NCI-H446 (cell line): ENCODE data around the gene RBM26.
"Not testable (repeated sequence)": the region's sequence is repeated elsewhere in the genome, so short reads cannot be mapped to it uniquely, and the experiment has no call there.

Experiments used
- DNase-seq, 2 experiments: peaks; one replicate each; lab custom pipeline; 2025; lab: John Stamatoyannopoulos, UW

The RBM26 gene

DNA sequence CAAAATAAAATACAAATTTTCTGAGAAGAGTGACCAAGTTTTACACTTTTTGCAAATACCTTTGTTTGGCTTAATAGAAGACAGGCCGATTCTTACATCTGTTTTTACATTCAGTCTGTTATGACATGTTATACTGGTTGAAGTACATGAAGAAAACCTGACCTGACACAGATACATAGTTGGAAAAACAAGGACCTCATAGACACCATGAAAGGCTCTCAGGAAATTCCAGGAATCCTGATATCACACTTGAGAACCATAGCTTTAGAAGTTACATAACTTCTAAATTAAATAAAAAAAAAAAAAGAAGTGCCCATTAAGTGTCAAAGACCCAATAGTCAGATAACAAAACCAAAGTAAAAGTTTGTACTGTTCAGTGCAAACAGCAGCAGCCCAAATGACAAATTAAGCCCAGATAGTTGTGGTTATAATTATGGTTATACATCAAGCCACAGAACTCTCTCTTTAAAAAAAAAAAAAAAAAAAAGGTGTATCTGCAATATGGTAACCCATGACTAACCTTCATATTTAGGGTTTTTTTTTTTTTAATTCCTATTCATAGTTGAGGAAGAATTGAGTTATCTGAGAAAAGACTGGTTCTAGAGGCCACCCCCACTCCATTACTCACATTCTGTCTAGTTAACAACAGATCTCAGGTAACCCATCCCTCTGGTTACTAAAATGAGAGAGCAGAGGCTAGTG is 19.8 kb downstream of the RBM26 start:
- DNase-seq, result no peak

DNA sequence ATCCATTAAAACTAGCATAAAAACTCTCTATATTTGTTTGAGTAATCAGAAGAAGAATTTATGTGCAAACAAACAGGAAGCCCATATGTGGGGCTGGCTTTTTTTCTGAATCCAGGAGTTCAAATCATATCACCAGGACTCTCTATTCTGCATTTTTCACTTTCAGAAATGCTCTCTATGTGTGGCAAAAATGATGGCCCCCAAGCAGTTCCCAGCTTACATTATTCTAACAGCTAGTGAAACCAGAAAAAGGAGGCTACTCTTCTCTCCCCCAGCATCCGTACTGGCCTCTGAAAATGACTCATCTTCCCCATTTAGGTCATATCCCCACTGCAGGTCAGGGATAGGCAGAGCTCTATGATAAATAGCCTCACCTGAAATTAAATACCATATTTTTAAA is 20.4 kb downstream of the RBM26 start:
- DNase-seq, result no peak

DNA sequence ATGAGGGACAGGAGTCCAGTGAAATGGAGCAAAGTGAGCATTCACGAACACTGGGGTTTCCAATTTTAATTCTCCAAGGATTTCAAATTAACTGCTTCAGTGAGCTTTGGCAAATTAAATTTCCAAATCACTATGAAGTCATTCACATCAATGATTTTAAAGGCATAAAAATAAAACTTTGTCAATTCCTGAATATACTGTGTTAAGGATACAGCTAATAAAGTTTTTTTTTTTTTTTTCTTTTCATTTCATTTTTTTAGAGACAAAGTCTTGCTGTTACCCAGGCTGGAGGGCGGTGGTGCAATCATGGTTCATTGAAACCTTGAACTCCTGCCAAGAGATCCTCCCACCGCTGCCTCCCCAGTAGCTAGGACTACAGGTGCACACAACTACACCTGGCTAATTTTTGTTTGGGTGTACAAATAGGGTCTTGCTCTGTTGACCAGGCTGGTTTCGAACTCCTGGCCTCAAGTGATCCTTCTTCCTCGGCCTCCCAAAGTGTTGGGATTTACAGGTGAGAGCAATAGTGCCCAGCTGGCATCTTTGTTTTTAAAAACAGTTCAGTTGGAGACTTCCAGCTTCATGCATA is 21.9 kb downstream of the RBM26 start:
- DNase-seq, result no peak

DNA sequence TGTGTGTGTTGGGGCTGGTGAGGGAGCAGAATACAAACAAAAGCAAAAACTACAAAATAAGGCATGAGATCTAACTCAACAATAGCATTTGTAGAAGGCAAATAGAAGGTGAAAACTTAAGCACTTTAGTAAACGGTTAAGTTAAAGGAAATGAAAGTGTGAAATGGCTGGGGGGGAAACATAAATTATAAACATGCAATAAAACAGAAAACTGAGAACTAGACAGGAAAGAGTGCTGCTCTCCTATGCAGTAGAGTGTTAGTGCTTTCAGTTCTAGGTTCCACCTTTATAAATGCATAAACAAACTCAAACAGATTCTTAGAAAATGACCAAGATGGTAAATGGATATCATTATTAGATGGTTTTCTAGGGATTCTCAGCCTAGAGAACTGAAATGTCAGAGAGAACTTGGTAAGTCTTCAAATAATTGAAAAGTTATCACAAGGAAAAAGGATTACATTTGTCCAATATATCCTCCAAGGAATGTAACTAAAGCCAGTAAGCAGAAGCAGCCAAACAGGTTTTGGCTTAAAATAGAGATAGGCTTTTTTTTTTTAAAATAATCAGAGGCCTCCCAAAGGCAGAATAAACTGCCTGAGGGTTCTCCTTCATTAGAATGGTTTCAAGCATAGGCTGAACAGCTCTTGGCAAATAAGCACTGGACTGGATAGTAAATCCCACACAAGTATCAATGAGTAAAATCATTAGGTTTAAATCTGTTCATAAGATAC is 23.3 kb downstream of the RBM26 start:
- DNase-seq, result no peak

DNA sequence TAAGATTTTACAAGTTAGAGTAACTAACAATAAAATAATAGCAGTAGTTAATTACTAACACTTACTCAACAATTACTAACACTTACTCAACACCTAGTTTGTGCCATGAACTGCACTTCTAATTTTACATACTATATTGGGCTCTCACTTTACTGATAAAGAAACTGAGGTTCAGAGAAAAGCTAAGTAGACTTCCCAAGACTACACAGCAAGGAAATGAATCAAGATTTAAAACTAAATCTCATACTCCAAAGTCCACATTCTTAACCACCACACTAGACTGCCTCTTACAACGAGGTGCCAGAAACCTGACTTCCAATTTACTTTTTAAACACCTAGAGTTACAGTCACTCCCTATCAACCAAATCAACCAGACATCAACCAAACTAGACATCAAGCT is 25.1 kb downstream of the RBM26 start:
- no peak for DNase-seq

DNA sequence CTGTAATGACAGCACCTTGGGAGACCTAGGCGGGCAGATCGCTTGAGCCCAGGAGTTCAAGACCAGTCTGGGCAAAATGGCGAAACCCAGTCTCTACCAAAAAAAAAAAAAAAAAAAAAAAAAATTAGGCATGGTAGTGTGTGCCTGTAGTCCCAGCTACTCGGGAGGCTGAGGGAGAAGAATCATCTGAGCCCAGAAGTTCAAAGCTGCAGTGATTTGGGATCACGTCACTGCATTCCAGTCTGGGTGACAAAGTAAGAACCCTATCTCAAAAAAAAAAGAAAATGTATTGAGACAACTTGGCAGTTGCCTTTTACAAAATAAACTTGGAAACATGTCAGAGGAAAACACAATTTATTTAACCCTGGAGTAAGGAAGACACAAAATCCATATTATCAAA is 26.8 kb downstream of the RBM26 start:
- DNase-seq, result no peak

DNA sequence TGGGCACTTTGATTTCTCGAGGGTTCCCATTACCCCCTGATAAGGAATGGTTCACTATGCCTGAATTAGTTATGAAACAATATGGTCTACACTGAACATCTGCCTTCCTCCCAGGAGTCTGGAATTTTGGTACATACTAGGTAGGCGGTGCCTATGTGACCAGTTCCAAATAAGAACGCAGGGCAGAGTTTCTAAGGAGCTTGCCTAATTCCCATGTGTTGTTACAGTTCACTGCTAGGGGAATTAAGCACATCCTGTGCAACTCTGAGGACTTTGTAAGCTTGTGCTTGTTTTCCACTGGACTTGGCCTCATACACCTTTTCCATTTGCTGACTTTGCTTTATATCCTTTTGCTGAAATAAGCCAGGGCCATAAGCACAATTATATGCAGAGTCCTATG is 29.2 kb downstream of the RBM26 start:
- DNase-seq, result no peak

DNA sequence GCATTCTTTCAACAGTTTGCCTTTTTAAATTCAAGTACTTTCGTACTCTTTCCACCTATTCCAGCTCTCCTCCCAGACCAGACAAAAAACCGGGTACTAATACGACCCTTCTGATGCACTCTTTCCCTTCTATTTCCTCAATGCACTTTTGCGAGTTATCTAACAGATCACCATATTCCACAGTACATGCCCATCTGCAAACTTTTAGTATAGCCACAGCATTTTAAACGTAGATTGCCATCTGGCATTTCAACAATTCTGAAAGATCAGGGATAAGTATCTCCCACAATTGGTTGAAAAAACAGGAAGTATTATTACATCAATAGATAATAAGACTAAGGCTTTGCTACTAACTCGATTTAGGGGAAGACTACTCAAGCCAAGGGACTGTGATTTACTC is 31.5 kb downstream of the RBM26 start:
- DNase-seq, result no peak

DNA sequence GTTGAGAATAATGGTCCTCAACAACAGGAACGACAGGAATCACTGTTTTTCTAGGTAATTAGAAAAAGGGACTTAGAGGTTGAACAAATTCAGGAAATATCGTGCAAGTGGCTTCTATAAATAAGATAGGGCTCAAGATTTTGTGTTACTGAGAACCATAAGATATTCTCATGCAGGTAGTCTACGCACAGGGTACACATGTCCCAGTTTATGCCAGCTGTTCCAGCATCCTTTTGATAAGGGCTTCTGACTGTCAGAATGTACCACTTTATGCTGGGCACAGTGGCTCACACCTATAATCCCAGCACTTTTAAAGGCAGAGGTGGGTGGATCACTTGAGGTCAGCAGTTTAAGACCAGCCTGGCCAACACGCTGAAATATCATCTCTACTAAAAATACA is 32.1 kb downstream of the RBM26 start:
- no peak for DNase-seq

DNA sequence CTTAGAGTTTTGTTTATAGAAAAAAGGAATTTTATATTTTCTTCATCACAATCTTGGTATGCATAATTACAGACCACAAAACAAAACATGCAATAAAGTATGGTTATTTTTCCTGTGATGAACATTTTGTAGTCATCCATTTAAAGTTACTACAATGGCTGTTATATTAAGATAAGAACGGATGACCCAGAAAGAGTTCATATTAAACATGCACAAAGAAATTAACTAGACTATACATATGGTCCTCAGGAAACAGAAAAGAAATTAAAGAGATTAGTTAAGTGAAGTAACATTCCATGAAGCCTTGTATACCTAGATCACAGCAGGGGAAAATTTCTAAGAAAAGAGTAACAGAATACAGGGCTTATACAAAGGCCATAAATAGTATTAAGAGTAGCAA is 36.8 kb downstream of the RBM26 start:
- no peak for DNase-seq

DNA sequence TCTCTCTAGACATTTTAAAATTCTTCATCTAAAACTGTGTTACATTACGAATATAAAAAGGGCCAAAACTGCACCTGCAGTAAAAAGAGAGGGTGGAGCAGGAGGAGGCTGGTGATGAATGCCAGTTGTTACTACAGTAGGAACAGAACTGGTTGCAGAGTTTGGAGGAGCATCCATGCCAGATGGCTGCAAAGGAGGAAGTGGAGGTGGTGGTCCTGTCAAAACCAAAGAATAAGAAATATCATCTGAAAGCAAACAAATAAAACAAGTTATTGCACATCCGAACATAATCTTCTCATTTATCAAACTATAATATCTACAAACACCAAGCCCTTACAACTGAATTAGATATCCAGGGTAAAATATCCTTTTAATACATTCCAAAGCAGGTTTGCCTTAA is 40.1 kb downstream of the RBM26 start:
- DNase-seq, result no peak

DNA sequence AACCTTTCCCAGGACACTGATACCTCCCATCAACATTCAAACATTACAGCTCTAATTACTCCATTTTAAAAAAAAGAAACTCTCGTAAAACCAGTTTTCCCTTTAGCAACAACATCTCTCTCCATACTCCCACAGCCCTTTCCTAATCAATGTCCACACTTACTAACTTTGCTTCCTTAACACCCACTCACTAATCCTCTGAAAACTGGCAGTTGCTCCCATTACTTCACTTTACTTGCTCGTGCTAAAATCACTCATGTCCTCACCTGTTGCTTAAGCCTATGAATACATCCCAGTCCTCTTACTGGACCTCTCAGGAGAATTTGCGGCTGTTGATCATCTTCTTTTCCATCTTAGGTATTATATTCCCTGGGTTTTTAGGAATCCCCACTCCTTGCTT is 44.8 kb downstream of the RBM26 start:
- DNase-seq, result no peak

DNA sequence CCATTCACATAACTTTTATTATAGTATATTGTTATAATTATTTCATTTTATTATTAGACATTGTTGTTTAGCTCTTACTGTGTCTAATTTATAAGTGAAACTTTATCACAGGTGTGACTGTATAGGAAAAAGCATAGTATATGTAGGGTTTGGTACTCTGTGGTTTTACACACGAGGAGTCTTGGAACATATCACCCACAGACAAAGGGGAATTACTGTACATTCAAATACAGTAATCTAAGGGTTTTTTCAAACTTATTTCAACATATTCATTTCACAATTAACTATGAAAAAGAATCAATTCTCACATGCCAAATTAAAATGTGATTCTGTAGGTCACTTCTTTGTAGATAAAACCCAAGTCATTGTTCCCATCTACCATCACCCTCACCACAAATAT is 46.0 kb downstream of the RBM26 start:
- DNase-seq, result no peak

DNA sequence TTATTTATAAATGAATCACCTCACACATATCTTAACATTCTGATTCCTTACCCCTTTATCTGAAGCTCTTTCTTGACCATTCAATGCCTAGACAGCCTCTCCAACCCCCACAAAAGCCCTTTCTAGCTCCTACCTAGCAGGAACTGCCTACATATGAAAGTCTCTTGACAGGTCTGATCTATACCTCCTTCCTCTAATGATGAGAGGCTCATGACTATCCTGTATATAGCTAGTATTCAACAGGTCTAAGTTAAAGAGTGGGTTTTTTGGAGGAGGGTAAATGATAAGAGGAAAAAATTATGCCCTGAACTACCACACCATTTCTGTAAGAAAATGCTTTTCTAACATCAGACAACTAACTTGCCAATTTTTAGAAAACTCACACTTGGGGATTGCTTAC is 47.0 kb downstream of the RBM26 start:
- DNase-seq, result no peak

DNA sequence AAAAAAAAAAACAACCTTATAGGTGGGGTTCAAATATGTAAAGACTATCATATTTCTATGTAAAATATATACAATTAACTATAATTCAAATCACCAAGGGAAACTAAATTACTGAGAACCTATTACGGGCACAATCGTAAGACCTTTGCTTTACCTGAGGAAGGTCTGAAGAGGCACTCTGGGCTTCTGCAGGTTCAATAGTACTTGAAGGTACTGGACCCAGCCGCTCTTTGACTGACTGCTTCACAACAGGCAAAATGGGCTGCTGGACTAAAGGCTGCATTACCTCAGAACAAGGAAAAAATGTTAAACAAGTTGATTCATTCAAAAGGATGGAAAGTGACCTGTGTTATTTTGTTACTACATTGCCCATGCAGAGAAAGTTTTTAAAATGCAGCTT is 51.8 kb downstream of the RBM26 start:
- no peak for DNase-seq

DNA sequence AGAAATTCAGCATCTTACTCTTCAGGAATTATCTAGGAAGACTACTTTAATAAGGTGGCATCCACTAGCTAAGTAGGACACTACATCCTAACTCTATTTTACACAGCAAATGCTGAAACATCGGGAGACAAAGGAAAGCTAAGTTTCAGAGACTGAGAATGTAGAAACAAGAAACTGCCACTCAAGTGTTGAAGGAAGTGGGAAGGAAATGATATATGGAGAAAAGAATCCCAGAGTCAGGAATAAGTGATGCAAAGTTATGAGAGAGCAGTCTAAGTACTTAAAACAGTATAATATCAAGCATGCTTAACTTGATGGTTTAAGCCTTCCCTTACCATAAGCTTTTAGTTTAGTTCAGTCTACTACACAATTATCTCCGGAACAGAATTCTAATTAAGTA is 52.4 kb downstream of the RBM26 start:
- no peak for DNase-seq

DNA sequence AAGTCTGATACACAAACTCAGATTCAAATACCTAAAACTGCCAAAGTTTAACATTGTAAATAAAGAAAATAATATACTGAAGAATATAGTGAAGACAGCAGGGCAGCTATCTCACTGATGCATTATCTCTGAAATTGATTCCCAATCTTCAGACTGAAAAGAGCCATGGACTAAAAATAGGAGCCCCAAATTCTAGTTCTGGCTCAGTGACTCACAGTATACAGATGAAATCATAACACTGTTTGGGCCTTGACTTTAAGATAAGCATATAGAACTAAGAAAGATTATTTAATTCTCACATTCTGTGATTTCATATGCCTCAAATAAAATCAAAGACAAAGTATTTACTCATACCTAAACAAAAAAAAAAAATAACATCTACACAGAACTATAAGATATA is 53.9 kb downstream of the RBM26 start:
- no peak for DNase-seq

DNA sequence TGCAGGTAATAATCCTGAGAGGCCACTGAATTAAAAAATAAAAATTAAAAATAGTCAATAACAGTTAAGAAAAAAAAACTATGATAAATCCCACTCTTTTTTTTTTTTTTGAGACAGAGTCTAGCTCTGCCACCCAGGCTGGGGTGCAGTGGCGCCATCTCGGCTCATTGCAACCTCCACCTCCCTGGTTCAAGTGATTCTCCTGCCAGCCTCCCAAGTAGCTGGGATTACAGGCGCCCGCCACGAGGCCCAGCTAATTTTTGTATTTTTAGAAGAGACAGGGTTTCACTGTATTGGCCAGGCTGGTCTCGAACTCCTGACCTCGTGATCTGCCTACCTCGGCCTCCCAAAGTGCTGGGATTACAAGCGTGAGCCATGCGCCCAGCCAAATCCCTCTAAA is 56.4 kb downstream of the RBM26 start:
- not testable (repeated sequence) for DNase-seq

DNA sequence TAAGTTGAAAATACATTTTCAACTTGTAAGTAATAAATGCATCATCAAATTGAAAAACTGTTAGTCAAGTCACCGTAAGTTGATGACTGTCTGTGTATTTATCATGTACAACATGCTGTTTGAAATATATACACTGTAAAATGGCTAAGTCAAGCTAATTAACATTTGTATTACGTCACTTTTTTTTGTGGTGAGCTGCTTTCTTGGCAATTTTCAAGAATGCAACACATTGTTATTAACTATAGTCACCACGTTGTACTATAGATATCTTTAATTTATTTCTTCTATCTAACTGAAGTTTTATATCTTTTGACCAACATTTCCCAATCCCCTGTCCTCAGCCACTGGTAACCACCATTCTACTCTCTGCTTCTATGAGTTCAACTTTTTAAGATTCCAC is 57.0 kb downstream of the RBM26 start:
- DNase-seq, result no peak

DNA sequence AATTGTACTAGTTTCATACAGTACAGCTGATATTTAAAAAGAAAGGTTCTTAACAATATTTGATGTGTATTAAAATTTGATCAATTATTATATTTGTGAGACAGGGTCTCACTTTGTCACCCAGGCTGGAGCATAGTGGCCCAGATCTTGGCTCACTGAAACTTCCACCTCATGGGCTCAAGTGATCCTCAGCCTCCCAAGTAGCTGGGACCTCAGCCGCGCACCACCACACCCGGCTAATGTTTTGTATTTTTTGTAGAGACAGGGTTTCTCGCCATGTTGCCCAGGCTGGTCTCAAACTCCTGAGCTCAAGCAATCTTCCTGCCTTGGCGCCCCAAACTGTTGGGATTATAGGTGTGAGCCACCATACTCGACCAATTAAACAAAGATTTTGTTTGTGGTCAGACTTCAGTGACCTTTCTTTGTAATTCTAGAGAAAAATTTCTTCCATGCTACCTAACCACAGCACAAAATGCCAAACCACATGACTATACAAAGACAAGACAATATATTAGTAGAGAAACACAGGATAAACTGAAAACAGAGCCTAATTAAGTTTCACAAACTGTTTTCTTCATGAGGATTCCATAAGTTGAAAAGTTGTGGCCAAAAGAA is 59.6 kb downstream of the RBM26 start:
- DNase-seq, result no peak

DNA sequence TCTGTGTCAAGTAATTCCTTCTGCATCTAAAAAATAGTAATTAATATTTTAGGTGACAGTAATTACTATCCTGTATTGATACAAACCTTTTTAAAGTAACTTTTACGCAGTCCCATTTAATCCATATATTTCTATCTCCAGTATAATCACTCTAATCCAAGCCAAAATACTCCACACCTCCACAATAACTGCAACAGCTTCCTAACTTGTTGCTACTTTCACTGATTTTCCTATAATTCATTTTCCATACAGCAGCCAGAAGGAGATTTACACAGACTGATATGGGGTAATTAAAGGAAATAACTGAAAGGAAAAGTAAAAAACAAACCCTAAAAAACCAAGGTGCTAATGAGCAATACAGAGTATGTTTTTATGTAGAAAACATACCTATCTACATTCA is 64.9 kb downstream of the RBM26 start:
- no peak for DNase-seq

DNA sequence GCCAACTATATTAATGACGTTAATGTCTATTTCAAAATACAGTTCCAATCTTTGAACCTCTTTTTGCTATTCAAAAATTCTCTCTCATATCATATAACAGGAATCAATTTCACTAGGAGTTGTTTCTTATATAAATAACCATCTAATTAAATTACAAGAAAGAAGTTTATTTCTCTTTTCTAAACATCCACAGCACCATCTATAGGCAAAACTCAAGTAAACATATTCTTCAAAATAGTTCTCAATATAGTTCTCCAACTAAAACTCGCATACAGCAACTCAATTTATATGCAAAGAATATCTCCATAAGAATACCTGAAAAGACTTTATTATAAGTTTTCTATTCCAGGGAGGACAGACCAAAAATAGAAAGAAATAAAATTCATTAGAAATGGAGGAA is 65.6 kb downstream of the RBM26 start:
- DNase-seq, result no peak

DNA sequence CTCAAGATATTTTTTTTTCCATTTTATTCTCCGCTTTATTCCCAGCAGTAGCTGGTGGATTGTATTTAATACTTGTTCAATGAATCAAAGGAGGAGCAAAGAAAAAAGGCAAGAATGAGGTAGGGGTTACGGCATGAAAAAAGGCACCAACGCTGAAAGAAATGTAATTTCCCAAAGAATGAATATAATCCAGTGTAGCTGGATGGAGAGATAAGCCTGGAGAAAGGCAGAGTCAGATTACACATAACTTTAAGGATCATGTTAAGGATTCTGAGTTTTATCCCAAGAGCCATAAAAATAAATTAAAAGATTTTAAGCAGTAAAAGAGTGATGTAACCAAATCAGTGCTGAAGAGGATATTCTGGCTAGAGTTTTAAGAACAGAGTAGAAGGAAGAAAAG is 67.7 kb downstream of the RBM26 start:
- no peak for DNase-seq
